ENCODE measurements around the gene CLEC4C. TPM values are rescaled to one million over a fixed set of nuclear protein-coding genes. Genes with fewer than 3 reads are reported as not detected.
A peak's percentile ranks its signal among the peaks of the same experiment; 100 is the strongest.

CLEC4C gene
- total RNA-seq, 6 experiments from 2014 or later: not detected

- Histone ChIP-seq H3K4me3 (no peak overlapping the region), H3K27ac (no peak overlapping the region), H3K4me1 (no peaks in the 10 kb centered on the region), H3K36me3 (no peaks in the 10 kb centered on the region), H3K9me3 (no peaks in the 10 kb centered on the region), H3K27me3 (no peaks in the 10 kb centered on the region)
- no peak for ATAC-seq
- 50% methylated on average over 14 of the region's 15 CpGs for WGBS (ENCODE audit: insufficient coverage, low coverage, low lambda C conversion rate, missing lambda C conversion rate)
- intact Hi-C loops (cut with DNase I): no loop called here
- TF ChIP-seq, protein P1, sequence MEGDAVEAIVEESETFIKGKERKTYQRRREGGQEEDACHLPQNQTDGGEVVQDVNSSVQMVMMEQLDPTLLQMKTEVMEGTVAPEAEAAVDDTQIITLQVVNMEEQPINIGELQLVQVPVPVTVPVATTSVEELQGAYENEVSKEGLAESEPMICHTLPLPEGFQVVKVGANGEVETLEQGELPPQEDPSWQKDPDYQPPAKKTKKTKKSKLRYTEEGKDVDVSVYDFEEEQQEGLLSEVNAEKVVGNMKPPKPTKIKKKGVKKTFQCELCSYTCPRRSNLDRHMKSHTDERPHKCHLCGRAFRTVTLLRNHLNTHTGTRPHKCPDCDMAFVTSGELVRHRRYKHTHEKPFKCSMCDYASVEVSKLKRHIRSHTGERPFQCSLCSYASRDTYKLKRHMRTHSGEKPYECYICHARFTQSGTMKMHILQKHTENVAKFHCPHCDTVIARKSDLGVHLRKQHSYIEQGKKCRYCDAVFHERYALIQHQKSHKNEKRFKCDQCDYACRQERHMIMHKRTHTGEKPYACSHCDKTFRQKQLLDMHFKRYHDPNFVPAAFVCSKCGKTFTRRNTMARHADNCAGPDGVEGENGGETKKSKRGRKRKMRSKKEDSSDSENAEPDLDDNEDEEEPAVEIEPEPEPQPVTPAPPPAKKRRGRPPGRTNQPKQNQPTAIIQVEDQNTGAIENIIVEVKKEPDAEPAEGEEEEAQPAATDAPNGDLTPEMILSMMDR (IDR thresholded peaks at IDR 0.05): no peak
- TF ChIP-seq POLR2A (IDR thresholded peaks at IDR 0.05): no peak
- no peak for DNase-seq
These were observed 27.0 kb downstream of the CLEC4C start for GRCh38 chr12:7719946-7720730.

DNA sequence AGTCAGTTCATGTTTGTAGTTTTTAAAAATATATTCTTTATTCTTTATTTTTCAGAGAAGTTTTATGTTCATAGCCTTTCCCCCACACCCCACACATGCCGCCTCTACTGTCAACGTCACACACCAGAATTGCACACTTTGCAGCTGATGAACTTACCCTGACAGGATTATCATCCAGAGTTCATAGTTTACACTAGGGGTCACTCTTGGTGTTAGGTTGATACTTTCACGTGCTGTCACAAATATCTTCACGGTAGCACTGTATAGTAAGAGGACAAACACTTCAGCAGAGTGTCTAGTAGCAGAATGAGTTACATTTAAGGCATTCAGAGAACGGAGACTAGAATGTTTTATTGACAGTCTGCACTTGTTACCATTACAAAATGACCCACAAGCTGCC lies 30.8 kb downstream of the CLEC4C start:
- WGBS (ENCODE audit: insufficient coverage, low coverage, low lambda C conversion rate, missing lambda C conversion rate): 14% methylated on average over 5 of the region's 5 CpGs
- H3K9me3 ChIP-seq: no peaks in the 10 kb centered on the region
- no peaks in the 10 kb centered on the region for H3K4me1 ChIP-seq
- H3K4me3 ChIP-seq: no peak overlapping the region
- TF ChIP-seq POLR2A (IDR thresholded peaks at IDR 0.05): no peak
- TF ChIP-seq, protein P1 (IDR thresholded peaks at IDR 0.05): peak in 3 of 4 donors; percentile 23 to 32 (median 26)
- H3K27ac ChIP-seq: no peak overlapping the region
- no peak for DNase-seq
- ATAC-seq: peak; percentile 33 to 68 (median 64)
- H3K27me3 ChIP-seq: no peaks in the 10 kb centered on the region
- intact Hi-C loops (cut with DNase I): no loop called here
- no peaks in the 10 kb centered on the region for H3K36me3 ChIP-seq

DNA sequence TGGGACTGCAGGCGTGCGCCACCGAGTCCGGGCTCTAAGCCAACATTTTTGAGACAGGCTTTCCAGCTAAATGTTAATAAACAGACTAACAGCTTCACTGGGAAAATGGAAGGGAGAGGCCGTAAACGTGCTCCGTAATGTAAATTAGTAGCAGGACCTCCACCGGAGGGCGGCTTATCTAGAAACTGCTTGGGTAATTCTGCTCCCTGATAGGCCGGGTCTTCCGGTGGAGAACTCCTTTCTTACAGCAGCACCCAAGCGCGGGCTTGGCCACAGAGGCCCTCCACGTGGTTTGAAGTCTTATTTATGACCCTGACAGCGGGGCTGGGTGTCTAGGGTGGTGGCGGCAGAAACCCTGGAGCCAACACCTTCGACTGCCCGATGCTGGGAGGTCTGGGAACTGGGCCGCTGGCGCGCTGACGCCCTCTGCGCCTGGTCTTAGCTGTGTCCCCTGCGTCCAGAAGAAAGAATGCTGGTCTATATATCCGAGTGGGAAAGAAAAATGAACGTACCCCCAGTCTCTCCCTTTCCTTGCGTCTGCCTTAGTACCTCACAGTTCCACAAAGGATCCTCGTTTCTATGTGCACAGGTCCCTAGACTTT lies 34.2 kb downstream of the CLEC4C start:
- Histone ChIP-seq H3K27me3 (no peaks in the 10 kb centered on the region), H3K36me3 (no peaks in the 10 kb centered on the region), H3K9me3 (no peaks in the 10 kb centered on the region), H3K4me3 (no peak overlapping the region), H3K27ac (no peak overlapping the region), H3K4me1 (no peaks in the 10 kb centered on the region)
- no peak for DNase-seq
- TF ChIP-seq, protein P1 (IDR thresholded peaks at IDR 0.05): no peak
- no peak for TF ChIP-seq POLR2A (IDR thresholded peaks at IDR 0.05)
- 84% methylated on average over 21 of the region's 28 CpGs for WGBS (ENCODE audit: insufficient coverage, low coverage, low lambda C conversion rate, missing lambda C conversion rate)
- intact Hi-C loops (cut with DNase I): no loop called here
- no peak for ATAC-seq

DNA sequence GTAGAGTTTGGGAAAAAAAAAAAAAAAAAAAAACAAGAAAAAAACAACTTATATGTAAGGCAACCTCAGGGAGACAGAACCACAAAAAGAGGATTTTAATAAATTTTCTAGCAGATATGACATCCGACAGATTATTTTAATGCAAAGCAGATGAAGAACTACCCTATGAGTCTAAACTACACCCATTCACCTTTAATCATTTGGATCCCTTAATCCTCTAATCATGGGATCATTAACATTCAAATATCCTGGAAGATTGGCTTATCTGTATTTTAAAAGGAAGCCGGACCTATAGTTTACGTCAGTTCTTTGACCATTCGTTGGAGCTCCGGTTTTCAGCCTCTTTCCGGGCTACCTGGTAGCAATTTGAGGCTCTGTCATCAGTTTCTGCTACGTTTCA lies 36.0 kb downstream of the CLEC4C start, which contains the start of gene DPPA3:
TSS of gene DPPA3 (plus strand) at position 301 of the 400 bp plus-strand sequence. CDS start 138 bp downstream, outside the sequence.
- DNase-seq (no peak), ATAC-seq (no peak)
- no peak within 1 kb of the TSS for H3K27ac ChIP-seq
- no peaks in the 10 kb centered on the region for H3K9me3 ChIP-seq
- 65% methylated on average over 7 of the region's 7 CpGs for WGBS (ENCODE audit: insufficient coverage, low coverage, low lambda C conversion rate, missing lambda C conversion rate)
- intact Hi-C loops (cut with DNase I): no loop called here
- no peaks in the 10 kb centered on the region for H3K27me3 ChIP-seq
- no peaks in the 10 kb centered on the region for H3K4me1 ChIP-seq
- H3K36me3 ChIP-seq: no peaks in the 10 kb centered on the region
- no peak for TF ChIP-seq POLR2A (IDR thresholded peaks at IDR 0.05)
- TF ChIP-seq, protein P1 (IDR thresholded peaks at IDR 0.05): no peak
- no peak within 1 kb of the TSS for H3K4me3 ChIP-seq

All from right lobe of liver (tissue), 6 donors.